ENCODE measurements around the gene EDEM2.

The EDEM2 gene

GRCh38 chr20:35066194-35066593 is 80.9 kb downstream of the EDEM2 start:
- peaks cover 71% of the 10 kb centered on the region for H3K36me3 ChIP-seq (ENCODE audit: insufficient read depth, low read length)
- no peak overlapping the region for H3K4me2 ChIP-seq (ENCODE audit: insufficient read depth, low read length)
- no peaks in the 10 kb centered on the region for H3K4me1 ChIP-seq (ENCODE audit: insufficient read depth, low read length)
- TF ChIP-seq EZH2 (IDR thresholded peaks at IDR 0.05; ENCODE audit: borderline replicate concordance, low read depth, low read length, severe bottlenecking) = no peak
- TF ChIP-seq CTCF (IDR thresholded peaks at IDR 0.05; ENCODE audit: borderline replicate concordance, extremely low read depth, low read length, poor library complexity, severe bottlenecking) = no peak
- no peak overlapping the region for H3K4me3 ChIP-seq (ENCODE audit: low read depth in 1 of 2, low read length in 2 of 2)
- H3K9ac ChIP-seq (ENCODE audit: low read depth, low read length) = no peak overlapping the region
- H3K79me2 ChIP-seq (ENCODE audit: insufficient read depth, low read length) = peaks cover 97% of the 10 kb centered on the region
- peaks cover 48% of the 10 kb centered on the region for H4K20me1 ChIP-seq (ENCODE audit: insufficient read depth, low read length)
- H3K27me3 ChIP-seq (ENCODE audit: insufficient read depth, low read length, poor library complexity) = no peaks in the 10 kb centered on the region
- ATAC-seq (ENCODE audit: insufficient read depth, low read depth) = no peak
- no peak overlapping the region for H3K27ac ChIP-seq (ENCODE audit: low read length)
- no peak overlapping the region for H2AFZ ChIP-seq (ENCODE audit: low read depth, low read length)
- no peaks in the 10 kb centered on the region for H3K9me3 ChIP-seq (ENCODE audit: insufficient read depth, low read length, severe bottlenecking)
- DNase-seq = no peak
